Muscle layer of duodenum (tissue), 2 donors: Measurements from ENCODE around the gene TNPO3.

Experiments used
- H3K27ac ChIP-seq: one replicate; pipeline ENCODE4 v1.7.0; 2013; ENCODE audit warnings: mild to moderate bottlenecking, low read length
- H3K27me3 ChIP-seq: one replicate; pipeline ENCODE4 v1.7.0; 2013; ENCODE audit warnings: low read depth, mild to moderate bottlenecking, control low read depth, low read length
- H3K36me3 ChIP-seq, 2 donors: one replicate each; pipeline ENCODE4 v1.7.0; 2013; ENCODE audit warnings: low read length in 2 of 2, control low read depth in 1 of 2, mild to moderate bottlenecking in 1 of 2; ENCODE audit not compliant: insufficient read depth in 2 of 2, control insufficient read depth in 1 of 2
- H3K4me1 ChIP-seq, 2 donors: one replicate each; pipeline ENCODE4 v1.7.0; 2013; ENCODE audit warnings: low read length in 2 of 2, mild to moderate bottlenecking in 2 of 2, control low read depth in 1 of 2, moderate library complexity in 1 of 2; ENCODE audit not compliant: insufficient read depth in 2 of 2, control insufficient read depth in 1 of 2
- H3K4me3 ChIP-seq, 2 donors: one replicate each; pipeline ENCODE4 v1.7.0; 2013; ENCODE audit warnings: low read length in 2 of 2, low read depth in 1 of 2, mild to moderate bottlenecking in 1 of 2
- H3K9me3 ChIP-seq, 2 donors: one replicate each; pipeline ENCODE4 v1.7.0; 2013; ENCODE audit warnings: low read length in 2 of 2, control low read depth in 1 of 2, mild to moderate bottlenecking in 1 of 2; ENCODE audit not compliant: control insufficient read depth in 1 of 2
- donor health status: healthy.

The TNPO3 gene

GRCh38 chr7:128935342-128935730 lies 119.6 kb downstream of the TNPO3 start:
- H3K27ac ChIP-seq, result no peak overlapping the region
- no peaks in the 10 kb centered on the region for H3K9me3 ChIP-seq
- H3K36me3 ChIP-seq, result no peaks in the 10 kb centered on the region
- no peak overlapping the region for H3K4me3 ChIP-seq
- peaks cover 0 to 20% of the 10 kb centered on the region in 2 donors for H3K4me1 ChIP-seq
- H3K27me3 ChIP-seq, result no peaks in the 10 kb centered on the region

GRCh38 chr7:128934361-128935341 lies 120.3 kb downstream of the TNPO3 start:
- no peaks in the 10 kb centered on the region for H3K9me3 ChIP-seq
- H3K4me1 ChIP-seq, result peaks cover 0 to 20% of the 10 kb centered on the region in 2 donors
- H3K36me3 ChIP-seq, result no peaks in the 10 kb centered on the region
- H3K4me3 ChIP-seq, result no peak overlapping the region
- no peak overlapping the region for H3K27ac ChIP-seq
- no peaks in the 10 kb centered on the region for H3K27me3 ChIP-seq

- H3K4me3 ChIP-seq, result no peak overlapping the region
- no peak overlapping the region for H3K27ac ChIP-seq
- no peaks in the 10 kb centered on the region for H3K27me3 ChIP-seq
- no peaks in the 10 kb centered on the region for H3K9me3 ChIP-seq
- H3K36me3 ChIP-seq, result no peaks in the 10 kb centered on the region
- H3K4me1 ChIP-seq, result peaks cover 0 to 10% of the 10 kb centered on the region in 2 donors
These were observed 121.6 kb downstream of the TNPO3 start for GRCh38 chr7:128933180-128933891.

DNA sequence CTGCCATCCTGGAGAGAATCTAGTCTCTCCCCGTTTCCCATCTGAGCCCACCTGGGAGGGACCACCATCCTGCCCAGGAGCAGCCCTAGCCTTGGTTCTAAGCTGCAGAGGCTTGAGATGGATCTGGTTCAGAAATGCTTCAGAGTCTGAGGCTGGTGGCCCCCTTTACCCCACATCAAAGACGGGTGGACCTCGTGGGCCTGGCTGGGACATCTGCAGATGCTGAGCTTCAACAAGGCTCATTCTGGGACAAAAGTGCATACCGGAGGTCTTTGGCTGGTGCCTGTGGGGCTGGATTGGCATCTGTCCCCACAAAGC lies 122.1 kb downstream of the TNPO3 start:
- no peak overlapping the region for H3K4me3 ChIP-seq
- no peak overlapping the region for H3K27ac ChIP-seq
- peaks cover 0 to 5% of the 10 kb centered on the region in 2 donors for H3K4me1 ChIP-seq
- no peaks in the 10 kb centered on the region for H3K36me3 ChIP-seq
- H3K27me3 ChIP-seq, result no peaks in the 10 kb centered on the region
- H3K9me3 ChIP-seq, result no peaks in the 10 kb centered on the region

- Histone ChIP-seq H3K27ac (no peak overlapping the region), H3K36me3 (no peaks in the 10 kb centered on the region), H3K4me3 (no peak overlapping the region), H3K27me3 (no peaks in the 10 kb centered on the region), H3K9me3 (no peaks in the 10 kb centered on the region), H3K4me1 (no peaks in the 10 kb centered on the region)
These were observed 122.7 kb downstream of the TNPO3 start for GRCh38 chr7:128931965-128932861.

GRCh38 chr7:128931190-128931798 lies 123.6 kb downstream of the TNPO3 start:
- Histone ChIP-seq H3K27me3 (no peaks in the 10 kb centered on the region), H3K36me3 (no peaks in the 10 kb centered on the region), H3K4me3 (no peak overlapping the region), H3K4me1 (no peaks in the 10 kb centered on the region), H3K9me3 (no peaks in the 10 kb centered on the region), H3K27ac (no peak overlapping the region)

DNA sequence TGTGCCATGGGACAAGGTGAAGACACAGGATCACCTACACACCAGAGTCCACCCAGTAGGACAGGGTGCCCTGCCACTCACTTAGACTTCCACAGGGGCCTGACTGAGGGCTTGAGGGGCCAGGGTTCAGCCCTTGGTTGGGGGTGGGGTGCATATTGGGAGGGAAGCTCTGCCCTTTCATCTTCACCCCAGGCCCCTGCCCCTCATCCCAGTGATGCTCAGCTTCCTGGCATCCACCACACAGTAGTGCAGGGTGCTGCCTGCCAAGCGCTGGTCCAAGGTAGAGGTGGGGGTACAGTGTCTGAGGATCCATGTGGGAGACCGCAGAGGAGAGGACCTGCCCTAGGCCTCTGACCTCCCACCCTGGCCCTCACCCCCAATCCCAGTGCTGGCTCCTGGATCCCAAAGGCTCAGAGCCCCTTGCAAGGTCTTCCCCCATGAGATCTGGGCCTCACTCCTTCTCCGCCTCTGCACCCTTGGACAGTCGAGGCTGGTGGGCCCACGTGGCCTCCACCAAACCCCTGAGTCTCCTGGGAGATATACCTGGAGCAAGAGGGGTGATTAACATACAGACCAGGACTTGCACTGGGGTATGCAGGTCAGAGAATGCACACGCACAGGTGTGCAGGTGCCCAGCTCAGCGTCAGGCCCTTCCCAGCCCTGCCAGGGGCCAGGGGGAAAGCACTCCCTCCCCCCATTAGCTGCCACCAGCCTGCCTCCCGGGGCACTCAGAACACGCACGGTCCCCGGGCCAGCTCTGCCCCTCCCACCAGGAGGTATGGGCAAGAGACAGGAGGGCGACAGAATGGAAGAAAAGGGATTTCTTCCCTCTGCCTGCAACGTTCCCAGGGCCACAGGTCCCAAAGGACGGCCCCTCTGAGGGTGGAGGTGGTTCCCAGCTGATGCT lies 125.8 kb downstream of the TNPO3 start:
- Histone ChIP-seq H3K27ac (no peak overlapping the region), H3K4me1 (no peaks in the 10 kb centered on the region), H3K36me3 (no peaks in the 10 kb centered on the region), H3K27me3 (no peaks in the 10 kb centered on the region), H3K9me3 (no peaks in the 10 kb centered on the region), H3K4me3 (no peak overlapping the region)

GRCh38 chr7:128928159-128928813 lies 126.6 kb downstream of the TNPO3 start:
- H3K36me3 ChIP-seq, result no peaks in the 10 kb centered on the region
- no peaks in the 10 kb centered on the region for H3K9me3 ChIP-seq
- no peak overlapping the region for H3K4me3 ChIP-seq
- no peaks in the 10 kb centered on the region for H3K4me1 ChIP-seq
- H3K27me3 ChIP-seq, result no peaks in the 10 kb centered on the region
- no peak overlapping the region for H3K27ac ChIP-seq

DNA sequence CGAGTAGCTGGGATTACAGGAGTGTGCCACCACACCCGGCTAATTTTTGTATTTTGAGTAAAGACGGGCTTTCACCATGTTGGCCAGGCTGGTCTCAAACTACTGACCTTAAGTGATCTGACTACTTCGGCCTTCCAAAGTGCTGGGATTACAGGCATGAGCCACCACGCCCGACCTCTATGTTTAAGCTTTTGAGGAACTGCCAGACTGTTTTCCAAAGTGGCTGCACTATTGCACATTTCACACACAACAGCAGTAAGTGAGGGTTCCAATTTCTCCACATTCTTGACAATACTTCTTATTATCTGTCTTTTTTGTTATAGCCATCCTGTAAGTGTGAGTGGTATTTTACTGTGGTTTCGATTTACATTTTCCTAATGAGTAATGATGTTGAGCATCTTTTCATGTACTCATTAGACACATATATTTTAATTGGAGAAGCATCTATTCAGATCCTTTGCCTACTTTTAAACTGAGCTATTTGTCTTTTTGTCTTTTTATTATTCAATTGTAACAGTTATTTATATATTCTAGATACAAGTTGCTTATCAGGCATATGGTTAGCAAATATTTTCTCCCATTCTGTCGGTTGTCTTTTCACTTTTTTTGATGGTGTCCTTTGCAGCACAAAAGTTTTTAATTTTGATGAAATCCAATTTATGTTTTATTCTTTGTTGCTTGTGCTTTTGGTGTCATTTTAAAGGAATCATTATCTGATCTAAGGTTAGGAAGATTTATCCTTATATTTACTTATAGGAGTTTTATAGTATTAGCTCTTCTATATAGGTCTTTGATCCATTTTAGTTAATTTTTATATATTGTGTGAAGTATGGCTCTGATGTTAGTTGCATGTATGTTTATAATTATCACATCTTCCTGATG lies 130.0 kb downstream of the TNPO3 start:
- H3K4me3 ChIP-seq, result no peak overlapping the region

More for the DNA sequence above, 130.0 kb downstream of the TNPO3 start:
- H3K36me3 ChIP-seq, result no peaks in the 10 kb centered on the region
- peaks cover 3% of the 10 kb centered on the region for H3K27me3 ChIP-seq
- H3K4me1 ChIP-seq, result no peaks in the 10 kb centered on the region
- no peaks in the 10 kb centered on the region for H3K9me3 ChIP-seq
- no peak overlapping the region for H3K27ac ChIP-seq
